HL-60/S4 treated with retinoic acid at 250 ng/mL for 4 days and 3 days (cell line): ENCODE results near the gene VSNL1.

ENCODE experiments used
- in situ Hi-C: fragments of 300-500 bp; cut with MboI; formaldehyde crosslinking; loops from 2 replicates; pipeline ENCODE4 v1.7.0; 2022; ENCODE audit warnings: low sequenced_read_pairs

Gene VSNL1

DNA sequence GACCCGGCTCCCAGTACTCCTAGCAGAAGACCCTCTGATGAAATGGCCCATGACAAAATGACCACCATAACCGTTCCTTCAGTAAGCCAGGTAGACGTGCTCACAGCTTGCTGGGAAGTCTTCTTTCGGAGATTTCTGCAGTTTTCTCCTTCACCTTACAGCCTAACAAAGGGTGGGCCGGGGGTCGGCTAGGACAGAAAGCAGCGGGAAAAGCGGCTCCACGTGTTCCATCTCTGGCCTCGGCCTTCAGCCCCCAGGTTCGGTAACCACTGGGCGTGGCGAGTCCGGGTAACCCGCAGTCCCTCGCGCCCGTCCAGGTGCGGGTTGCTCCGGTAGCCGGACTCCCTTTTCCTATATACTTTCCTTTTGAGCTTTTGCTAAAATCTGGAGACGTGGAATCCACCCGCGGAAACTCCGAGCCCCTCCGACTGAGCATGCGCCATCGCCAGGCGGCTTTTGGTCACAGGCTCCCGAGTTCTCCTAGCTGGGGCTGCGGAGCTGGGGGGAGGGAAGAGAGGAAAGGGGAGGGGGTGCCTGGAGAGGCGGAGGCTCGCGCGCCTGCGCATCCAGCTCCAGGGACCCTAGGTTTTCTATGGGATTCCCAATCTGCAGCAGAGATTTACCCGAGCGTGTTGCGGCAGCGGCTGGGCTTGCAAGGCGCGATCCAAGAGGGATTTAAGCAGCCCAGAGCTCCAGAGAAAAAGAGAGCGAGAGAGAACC, at the start of gene VSNL1:
Gene VSNL1, plus strand, starts transcription at position 604 of the 720 bp plus-strand sequence. CDS start 51,379 bp downstream, outside the sequence.
- in situ Hi-C loops, result no loop called here

DNA sequence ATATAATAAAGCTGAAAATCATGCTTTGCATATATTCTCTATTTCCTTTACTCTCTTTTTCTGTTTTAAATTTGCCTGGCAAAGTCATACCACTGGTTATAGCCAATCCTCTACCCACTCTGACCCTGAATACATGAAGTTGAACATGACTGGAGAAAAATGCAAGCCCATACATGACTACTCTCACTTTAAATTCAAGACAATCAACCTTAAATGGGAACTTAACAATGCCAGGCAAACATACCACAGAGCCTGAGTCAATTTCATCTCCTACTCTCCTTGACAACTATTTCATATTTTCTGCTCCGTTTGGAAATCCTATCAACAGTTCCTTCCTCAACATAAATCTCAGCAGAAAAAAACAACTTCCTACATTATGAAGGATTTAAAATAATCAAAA, 44.9 kb upstream of the VSNL1 start:
- in situ Hi-C loops, result no loop called here

DNA sequence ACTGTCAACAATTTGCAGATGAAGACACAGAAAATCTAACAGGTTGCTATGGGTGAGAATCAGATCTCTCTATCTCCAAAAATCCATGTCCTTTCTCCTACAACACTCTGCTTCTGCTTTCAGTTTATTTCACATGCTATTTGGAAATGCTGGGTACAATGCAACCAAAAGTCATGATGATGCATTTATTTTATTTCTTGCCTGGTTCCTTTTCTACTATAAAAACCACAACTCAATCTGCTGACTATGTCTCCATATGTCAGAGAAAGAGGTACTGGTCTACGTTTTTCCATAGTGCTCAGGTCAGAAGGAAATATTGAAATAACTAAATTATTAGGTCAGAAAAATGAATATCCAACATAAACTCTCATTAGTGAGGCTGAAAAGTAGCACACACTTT, 42.8 kb upstream of the VSNL1 start:
- in situ Hi-C loops, result no loop called here

DNA sequence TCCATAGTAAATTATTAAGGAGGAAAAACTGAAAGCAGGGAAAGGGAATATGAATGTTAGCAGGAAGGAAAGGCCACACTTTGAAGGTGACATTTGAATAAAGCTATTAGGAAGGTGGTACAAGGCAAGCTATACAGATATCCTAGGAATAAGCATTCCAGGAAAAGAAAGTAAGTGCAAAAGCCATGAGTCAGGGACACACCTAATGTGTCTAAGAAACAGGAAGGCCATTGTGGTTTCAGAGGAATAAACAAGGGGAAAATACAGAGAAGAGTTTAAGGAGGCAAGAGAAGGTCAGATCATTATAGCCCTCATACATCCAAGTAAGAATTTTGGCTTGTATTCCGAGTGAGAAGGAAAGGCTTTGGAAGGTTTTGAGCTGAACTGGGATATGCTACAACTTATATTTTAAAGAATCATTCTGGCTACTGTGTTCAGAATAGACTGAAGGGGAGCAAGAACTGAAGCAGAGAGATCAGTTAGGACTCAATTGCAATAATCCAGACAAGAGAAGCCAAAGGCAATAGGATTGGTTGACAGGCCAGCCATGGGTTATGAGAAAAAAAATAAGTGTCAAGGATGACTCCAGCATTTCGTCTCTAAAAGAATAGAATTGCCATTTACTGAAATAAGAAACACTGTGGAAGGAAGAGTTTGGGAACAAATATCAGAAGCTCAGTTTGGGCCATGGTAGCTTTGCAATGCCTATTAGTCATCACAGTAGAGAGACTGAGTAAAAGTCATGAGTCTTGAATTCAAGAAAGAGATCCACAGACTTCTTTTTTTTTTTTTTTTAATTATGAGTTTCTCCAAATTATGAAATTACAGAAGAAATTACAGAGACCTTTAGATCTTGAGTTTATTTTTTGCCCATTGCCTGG, 33.5 kb upstream of the VSNL1 start:
- in situ Hi-C loops, result no loop called here

GRCh38 chr2:17515652-17516051, 24.8 kb upstream of the VSNL1 start:
- in situ Hi-C loops, result no loop called here

- in situ Hi-C loops, result no loop called here
Measured at GRCh38 chr2:17517481-17518211, 22.9 kb upstream of the VSNL1 start.

DNA sequence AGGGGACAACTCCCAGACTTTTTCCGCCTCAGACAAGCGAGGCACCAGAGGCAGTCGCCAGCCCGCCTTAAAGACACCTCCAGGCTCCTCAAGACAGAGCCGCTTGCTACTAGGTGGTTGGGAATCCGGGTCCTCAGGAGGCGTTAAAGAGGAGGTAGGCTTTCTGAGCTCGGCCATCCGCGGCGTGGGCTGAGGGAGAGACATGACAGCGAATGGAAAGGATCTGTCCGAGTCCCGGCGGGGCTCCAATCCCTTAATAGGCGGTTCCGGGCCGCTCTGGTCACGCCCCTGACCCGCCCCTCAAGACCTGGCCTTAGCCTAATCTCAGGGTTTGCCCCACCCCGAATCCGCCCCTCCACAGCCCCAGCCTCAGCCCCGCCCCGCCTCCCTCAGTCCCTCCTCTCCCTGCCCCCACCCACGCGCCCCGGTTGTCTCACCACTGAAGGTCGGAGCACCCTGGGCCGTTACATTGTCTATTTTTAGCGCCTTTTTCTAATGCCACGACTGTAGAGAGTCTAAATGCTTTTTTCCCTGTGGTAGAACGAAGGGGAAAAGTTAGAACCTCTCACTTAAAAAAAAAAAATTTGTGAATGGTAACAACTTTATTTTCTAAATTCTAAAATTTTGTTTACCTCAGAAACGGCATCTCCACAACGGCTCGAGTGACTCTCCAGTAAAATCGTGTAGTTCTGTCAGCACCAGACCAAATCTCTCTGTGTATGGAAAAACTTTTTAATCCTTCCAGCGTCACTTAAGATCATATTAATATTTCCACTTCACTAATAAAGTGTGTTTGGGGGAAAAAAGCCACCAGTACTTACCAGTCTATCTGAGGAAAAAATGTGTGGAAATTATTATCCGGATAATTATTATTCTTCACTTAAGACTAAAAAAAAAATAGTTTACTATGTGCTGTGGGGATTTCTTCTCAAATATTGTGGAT, 22.0 kb upstream of the VSNL1 start, which contains the start of gene RAD51AP2:
Gene RAD51AP2, minus strand, starts transcription at position 229 of the 943 bp plus-strand sequence. Its CDS starts 25 bp downstream, at position 204.
- in situ Hi-C loops, result no loop called here

DNA sequence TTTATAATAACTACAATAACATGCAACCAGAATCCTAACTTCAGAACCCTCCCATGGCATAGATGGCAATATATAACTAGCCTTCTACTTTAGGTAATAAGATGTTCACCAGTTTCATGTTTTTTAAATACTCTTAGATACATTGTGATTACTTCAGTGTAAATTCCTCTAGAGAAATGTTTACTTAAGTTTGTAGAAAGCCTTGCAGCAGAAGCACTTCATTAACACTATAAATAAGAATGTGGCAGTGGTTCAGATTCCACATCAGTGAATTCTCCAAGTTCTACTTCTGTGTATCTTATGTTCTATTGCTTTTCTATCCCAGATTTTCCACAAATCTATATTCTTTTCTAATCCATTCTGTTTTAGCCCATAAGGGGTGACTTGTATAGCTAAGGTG, 21.0 kb upstream of the VSNL1 start:
- in situ Hi-C loops, result no loop called here

- in situ Hi-C loops, result no loop called here
Measured at GRCh38 chr2:17520761-17521160, 19.7 kb upstream of the VSNL1 start.

GRCh38 chr2:17521621-17522020, 18.9 kb upstream of the VSNL1 start:
- in situ Hi-C loops, result no loop called here

GRCh38 chr2:17522303-17522702, 18.2 kb upstream of the VSNL1 start:
- in situ Hi-C loops, result no loop called here

DNA sequence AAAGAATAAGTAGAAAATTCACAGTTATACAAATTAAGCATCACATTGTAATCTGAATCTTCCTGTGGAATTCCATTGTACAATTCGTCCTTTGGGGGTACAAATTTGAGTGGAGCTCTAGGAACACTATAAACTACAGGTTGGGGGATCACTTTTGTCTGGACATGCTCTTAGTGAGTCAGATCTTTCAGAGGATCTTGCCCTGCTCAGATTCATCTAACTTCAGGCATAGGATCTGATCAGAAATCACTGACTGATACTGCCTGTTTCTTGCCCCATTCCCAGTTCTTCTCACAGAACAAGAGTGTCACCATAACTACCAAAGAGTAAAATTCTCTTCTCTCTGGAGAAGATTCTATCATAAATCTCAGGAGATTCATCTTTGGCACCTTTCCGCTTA, 10.7 kb upstream of the VSNL1 start:
- in situ Hi-C loops, result no loop called here

DNA sequence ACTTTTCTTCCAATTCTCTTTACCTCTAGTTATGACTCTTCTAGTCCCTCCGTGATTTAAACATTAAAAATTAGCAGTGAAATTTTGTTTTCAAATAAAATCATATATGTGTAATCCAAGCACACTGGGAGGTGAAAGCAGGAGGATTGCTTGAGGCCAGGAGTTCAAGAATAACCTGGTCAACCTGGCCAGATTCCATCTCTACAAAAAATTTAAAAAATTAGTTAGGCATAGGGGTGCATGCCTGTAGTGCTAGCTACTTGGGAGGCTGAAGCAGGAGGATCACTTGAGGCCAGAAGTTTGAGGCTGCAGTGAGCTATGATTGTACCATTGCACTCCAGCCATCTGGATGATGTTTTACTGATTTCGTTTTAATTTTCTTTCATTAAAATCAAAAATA, 7.0 kb upstream of the VSNL1 start:
- in situ Hi-C loops, result no loop called here

- in situ Hi-C loops, result no loop called here
Measured at GRCh38 chr2:17536416-17536815, 4.1 kb upstream of the VSNL1 start.

GRCh38 chr2:17538022-17538843, 2.3 kb upstream of the VSNL1 start:
- in situ Hi-C loops, result no loop called here

GRCh38 chr2:17538844-17539554, 1.5 kb upstream of the VSNL1 start:
- in situ Hi-C loops, result no loop called here

GRCh38 chr2:17539611-17540092, 844 bp upstream of the VSNL1 start:
- in situ Hi-C loops, result no loop called here

DNA sequence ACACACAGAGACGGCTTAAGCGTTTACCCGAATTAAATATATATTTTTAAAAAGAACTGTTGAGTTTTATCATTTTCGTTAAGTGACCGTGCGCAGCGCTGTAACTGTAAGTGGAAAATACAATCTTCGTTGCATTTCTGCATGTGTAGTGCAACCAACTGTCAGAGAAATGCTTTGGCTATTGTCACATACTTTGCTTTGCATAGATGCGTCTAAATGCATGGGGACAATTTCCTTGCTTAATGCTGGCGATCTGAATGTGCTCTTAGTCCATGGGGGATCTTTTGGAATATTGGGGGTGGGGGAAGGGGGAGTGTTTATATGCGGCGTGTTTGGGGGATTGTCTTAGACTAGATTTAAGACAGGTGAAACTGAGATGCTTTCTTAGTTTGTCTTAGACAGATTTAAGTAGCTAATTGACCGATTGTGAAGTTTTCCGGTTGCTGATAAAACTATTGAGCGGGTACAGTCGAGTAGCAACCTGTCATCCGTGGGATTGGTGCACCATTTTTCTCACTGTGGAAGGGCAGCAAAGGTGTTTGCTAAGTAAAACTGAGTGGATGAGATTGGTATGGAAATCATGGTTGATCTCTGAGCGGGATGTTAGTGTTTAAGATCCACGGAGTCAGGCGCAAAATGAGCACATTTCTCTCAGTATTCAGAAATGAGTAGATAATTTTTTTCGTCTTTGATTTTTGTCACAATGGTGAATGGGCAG, 476 bp downstream of the VSNL1 start:
- in situ Hi-C loops, result no loop called here
